ENCODE measurements around the gene ARHGEF7. TPM values are rescaled to one million over a fixed set of nuclear protein-coding genes. Genes with fewer than 3 reads are reported as not detected.

ARHGEF7 gene
- total RNA-seq, 1 donor from 2014 or later = 227 TPM

- H3K4me3 Mint-ChIP-seq (ENCODE audit: unreplicated experiment) = no peak overlapping the region
- no peak for TF ChIP-seq CTCF (IDR thresholded peaks at IDR 0.05; ENCODE audit: partially characterized antibody, unreplicated experiment)
- peaks cover 22% of the 10 kb centered on the region for H3K36me3 Mint-ChIP-seq (ENCODE audit: unreplicated experiment)
- H3K27me3 Mint-ChIP-seq (ENCODE audit: unreplicated experiment) = peaks cover 2% of the 10 kb centered on the region
- H3K9me3 Mint-ChIP-seq (ENCODE audit: unreplicated experiment) = peaks cover 15% of the 10 kb centered on the region
- DNase-seq = no peak
- H3K27ac Mint-ChIP-seq (ENCODE audit: unreplicated experiment) = no peak overlapping the region
- peaks cover 31% of the 10 kb centered on the region for H3K4me1 Mint-ChIP-seq (ENCODE audit: low read depth, unreplicated experiment)
These were observed 136.7 kb downstream of the ARHGEF7 start for GRCh38 chr13:111251646-111252445.

GRCh38 chr13:111252446-111253364, 137.6 kb downstream of the ARHGEF7 start:
- Mint-ChIP-seq H3K36me3 (ENCODE audit: unreplicated experiment) (peaks cover 27% of the 10 kb centered on the region), H3K27me3 (ENCODE audit: unreplicated experiment) (peaks cover 2% of the 10 kb centered on the region), H3K4me3 (ENCODE audit: unreplicated experiment) (no peak overlapping the region), H3K27ac (ENCODE audit: unreplicated experiment) (no peak overlapping the region), H3K4me1 (ENCODE audit: low read depth, unreplicated experiment) (peaks cover 33% of the 10 kb centered on the region), H3K9me3 (ENCODE audit: unreplicated experiment) (peaks cover 12% of the 10 kb centered on the region)
- TF ChIP-seq CTCF (IDR thresholded peaks at IDR 0.05; ENCODE audit: partially characterized antibody, unreplicated experiment) = no peak
- DNase-seq = no peak

- H3K27me3 Mint-ChIP-seq (ENCODE audit: unreplicated experiment) = peaks cover 2% of the 10 kb centered on the region
- TF ChIP-seq CTCF (IDR thresholded peaks at IDR 0.05; ENCODE audit: partially characterized antibody, unreplicated experiment) = no peak
- peaks cover 30% of the 10 kb centered on the region for H3K4me1 Mint-ChIP-seq (ENCODE audit: low read depth, unreplicated experiment)
- H3K9me3 Mint-ChIP-seq (ENCODE audit: unreplicated experiment) = peaks cover 12% of the 10 kb centered on the region
- H3K36me3 Mint-ChIP-seq (ENCODE audit: unreplicated experiment) = peaks cover 32% of the 10 kb centered on the region
- H3K27ac Mint-ChIP-seq (ENCODE audit: unreplicated experiment) = no peak overlapping the region
- H3K4me3 Mint-ChIP-seq (ENCODE audit: unreplicated experiment) = no peak overlapping the region
- no peak for DNase-seq
These were observed 138.3 kb downstream of the ARHGEF7 start for GRCh38 chr13:111253365-111253872.

GRCh38 chr13:111255228-111255790, 140.2 kb downstream of the ARHGEF7 start:
- Mint-ChIP-seq H3K4me3 (ENCODE audit: unreplicated experiment) (no peak overlapping the region), H3K4me1 (ENCODE audit: low read depth, unreplicated experiment) (peaks cover 13% of the 10 kb centered on the region), H3K27ac (ENCODE audit: unreplicated experiment) (no peak overlapping the region), H3K27me3 (ENCODE audit: unreplicated experiment) (peaks cover 6% of the 10 kb centered on the region), H3K9me3 (ENCODE audit: unreplicated experiment) (peaks cover 16% of the 10 kb centered on the region), H3K36me3 (ENCODE audit: unreplicated experiment) (peaks cover 48% of the 10 kb centered on the region)
- DNase-seq = no peak
- TF ChIP-seq CTCF (IDR thresholded peaks at IDR 0.05; ENCODE audit: partially characterized antibody, unreplicated experiment) = no peak
